ENCODE measurements around the gene IL27RA.
A peak's percentile ranks its signal among the peaks of the same experiment; 100 is the strongest.

IL27RA gene

DNA sequence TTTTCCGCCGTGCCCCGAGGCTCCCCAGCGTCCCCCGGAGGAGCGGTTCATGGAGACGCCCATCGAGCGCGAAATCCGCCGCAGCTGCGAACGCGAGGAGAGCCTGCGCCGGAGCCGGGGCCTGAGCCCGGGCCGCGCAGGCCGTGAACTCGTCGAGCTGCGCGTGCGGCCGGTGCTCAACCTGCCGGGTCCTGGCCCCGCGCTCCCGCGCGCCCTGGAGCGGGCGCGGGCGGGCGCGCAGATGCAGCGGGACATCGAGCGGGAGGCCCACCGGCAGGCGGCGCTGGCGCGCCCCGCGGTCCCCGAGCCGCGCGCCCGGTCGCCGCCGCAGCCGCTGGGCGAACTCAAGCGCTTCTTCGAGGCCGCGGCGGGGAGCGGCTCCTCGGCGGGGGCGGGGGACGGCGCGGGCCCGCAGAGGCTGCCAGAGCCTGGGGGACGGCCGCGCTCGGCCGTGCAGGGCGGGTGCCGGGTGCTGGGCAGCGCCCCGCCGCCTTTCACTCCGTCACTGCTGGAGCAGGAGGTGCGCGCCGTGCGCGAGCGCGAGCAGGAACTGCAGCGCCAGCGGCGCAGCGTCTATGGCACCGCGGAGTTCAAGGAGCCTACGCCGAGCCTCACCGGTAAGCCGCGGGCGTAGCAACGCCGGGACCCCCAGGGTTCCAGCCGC lies 41.8 kb downstream of the IL27RA start (continued):
- no peak for TF ChIP-seq ZBTB11 (tag by site-specific recombination; conservative IDR thresholded peaks at IDR 0.05; ENCODE audit: low read depth)
- no peak for TF ChIP-seq ZNF248 (tag by site-specific recombination; IDR thresholded peaks at IDR 0.05)
- TF ChIP-seq ZNF132 (tag by site-specific recombination; IDR thresholded peaks at IDR 0.05; ENCODE audit: borderline replicate concordance): no peak
- no peak for TF ChIP-seq ZSCAN5A (tag by site-specific recombination; IDR thresholded peaks at IDR 0.05)
- TF ChIP-seq ZNF394 (tag by site-specific recombination; IDR thresholded peaks at IDR 0.05; ENCODE audit: borderline replicate concordance): no peak
- no peak for TF ChIP-seq PRDM1 (tag by site-specific recombination; IDR thresholded peaks at IDR 0.05)
- TF ChIP-seq ZNF157 (tag by site-specific recombination; IDR thresholded peaks at IDR 0.05): no peak
- TF ChIP-seq OVOL3 (tag by site-specific recombination; IDR thresholded peaks at IDR 0.05): no peak
- TF ChIP-seq, protein P1, sequence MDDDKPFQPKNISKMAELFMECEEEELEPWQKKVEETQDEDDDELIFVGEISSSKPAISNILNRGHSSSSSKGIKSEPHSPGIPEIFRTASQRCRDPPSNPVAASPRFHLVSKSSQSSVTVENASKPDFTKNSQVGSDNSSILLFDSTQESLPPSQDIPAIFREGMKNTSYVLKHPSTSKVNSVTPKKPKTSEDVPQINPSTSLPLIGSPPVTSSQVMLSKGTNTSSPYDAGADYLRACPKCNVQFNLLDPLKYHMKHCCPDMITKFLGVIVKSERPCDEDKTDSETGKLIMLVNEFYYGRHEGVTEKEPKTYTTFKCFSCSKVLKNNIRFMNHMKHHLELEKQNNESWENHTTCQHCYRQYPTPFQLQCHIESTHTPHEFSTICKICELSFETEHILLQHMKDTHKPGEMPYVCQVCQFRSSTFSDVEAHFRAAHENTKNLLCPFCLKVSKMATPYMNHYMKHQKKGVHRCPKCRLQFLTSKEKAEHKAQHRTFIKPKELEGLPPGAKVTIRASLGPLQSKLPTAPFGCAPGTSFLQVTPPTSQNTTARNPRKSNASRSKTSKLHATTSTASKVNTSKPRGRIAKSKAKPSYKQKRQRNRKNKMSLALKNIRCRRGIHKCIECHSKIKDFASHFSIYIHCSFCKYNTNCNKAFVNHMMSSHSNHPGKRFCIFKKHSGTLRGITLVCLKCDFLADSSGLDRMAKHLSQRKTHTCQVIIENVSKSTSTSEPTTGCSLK (tag by site-specific recombination; IDR thresholded peaks at IDR 0.05): no peak
- TF ChIP-seq YY1 (tag by site-specific recombination; IDR thresholded peaks at IDR 0.05): no peak
- TF ChIP-seq YY2 (tag by site-specific recombination; IDR thresholded peaks at IDR 0.05): no peak; the same call in 1 of the 2 replicates
- TF ChIP-seq ZIC2 (tag by site-specific recombination; IDR thresholded peaks at IDR 0.05): peak; percentile 31; the same call in 1 of the 2 replicates
- TF ChIP-seq ZNF558 (tag by site-specific recombination; IDR thresholded peaks at IDR 0.05): no peak
- TF ChIP-seq ZNF302 (tag by site-specific recombination; IDR thresholded peaks at IDR 0.05; ENCODE audit: low read depth): no peak
- TF ChIP-seq, protein P2, sequence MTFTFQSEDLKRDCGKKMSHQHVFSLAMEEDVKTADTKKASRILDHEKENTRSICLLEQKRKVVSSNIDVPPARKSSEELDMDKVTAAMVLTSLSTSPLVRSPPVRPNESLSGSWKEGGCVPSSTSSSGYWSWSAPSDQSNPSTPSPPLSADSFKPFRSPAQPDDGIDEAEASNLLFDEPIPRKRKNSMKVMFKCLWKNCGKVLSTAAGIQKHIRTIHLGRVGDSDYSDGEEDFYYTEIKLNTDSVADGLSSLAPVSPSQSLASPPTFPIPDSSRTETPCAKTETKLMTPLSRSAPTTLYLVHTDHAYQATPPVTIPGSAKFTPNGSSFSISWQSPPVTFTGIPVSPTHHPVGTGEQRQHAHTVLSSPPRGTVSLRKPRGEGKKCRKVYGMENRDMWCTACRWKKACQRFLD (tag by site-specific recombination; IDR thresholded peaks at IDR 0.05): no peak
- TF ChIP-seq, protein P3, sequence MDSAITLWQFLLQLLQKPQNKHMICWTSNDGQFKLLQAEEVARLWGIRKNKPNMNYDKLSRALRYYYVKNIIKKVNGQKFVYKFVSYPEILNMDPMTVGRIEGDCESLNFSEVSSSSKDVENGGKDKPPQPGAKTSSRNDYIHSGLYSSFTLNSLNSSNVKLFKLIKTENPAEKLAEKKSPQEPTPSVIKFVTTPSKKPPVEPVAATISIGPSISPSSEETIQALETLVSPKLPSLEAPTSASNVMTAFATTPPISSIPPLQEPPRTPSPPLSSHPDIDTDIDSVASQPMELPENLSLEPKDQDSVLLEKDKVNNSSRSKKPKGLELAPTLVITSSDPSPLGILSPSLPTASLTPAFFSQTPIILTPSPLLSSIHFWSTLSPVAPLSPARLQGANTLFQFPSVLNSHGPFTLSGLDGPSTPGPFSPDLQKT (IDR thresholded peaks at IDR 0.05; ENCODE audit: borderline replicate concordance, low read depth, low read length): no peak
- TF ChIP-seq, protein P4, sequence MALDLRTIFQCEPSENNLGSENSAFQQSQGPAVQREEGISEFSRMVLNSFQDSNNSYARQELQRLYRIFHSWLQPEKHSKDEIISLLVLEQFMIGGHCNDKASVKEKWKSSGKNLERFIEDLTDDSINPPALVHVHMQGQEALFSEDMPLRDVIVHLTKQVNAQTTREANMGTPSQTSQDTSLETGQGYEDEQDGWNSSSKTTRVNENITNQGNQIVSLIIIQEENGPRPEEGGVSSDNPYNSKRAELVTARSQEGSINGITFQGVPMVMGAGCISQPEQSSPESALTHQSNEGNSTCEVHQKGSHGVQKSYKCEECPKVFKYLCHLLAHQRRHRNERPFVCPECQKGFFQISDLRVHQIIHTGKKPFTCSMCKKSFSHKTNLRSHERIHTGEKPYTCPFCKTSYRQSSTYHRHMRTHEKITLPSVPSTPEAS (tag by site-specific recombination; IDR thresholded peaks at IDR 0.05): no peak
- TF ChIP-seq HOXC10 (CRISPR knock-in tag; IDR thresholded peaks at IDR 0.05): peak; percentile 89; the same call in 1 of the 2 replicates
- TF ChIP-seq, protein P5, sequence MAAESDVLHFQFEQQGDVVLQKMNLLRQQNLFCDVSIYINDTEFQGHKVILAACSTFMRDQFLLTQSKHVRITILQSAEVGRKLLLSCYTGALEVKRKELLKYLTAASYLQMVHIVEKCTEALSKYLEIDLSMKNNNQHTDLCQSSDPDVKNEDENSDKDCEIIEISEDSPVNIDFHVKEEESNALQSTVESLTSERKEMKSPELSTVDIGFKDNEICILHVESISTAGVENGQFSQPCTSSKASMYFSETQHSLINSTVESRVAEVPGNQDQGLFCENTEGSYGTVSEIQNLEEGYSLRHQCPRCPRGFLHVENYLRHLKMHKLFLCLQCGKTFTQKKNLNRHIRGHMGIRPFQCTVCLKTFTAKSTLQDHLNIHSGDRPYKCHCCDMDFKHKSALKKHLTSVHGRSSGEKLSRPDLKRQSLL (tag by site-specific recombination; IDR thresholded peaks at IDR 0.05): no peak; the same call in none of the 2 replicates
- TF ChIP-seq ZNF621 (tag by site-specific recombination; IDR thresholded peaks at IDR 0.05): no peak
- no peak for TF ChIP-seq ZNF223 (tag by site-specific recombination; IDR thresholded peaks at IDR 0.05)
- TF ChIP-seq, protein P6, sequence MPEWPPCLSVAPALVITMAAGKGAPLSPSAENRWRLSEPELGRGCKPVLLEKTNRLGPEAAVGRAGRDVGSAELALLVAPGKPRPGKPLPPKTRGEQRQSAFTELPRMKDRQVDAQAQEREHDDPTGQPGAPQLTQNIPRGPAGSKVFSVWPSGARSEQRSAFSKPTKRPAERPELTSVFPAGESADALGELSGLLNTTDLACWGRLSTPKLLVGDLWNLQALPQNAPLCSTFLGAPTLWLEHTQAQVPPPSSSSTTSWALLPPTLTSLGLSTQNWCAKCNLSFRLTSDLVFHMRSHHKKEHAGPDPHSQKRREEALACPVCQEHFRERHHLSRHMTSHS (tag by site-specific recombination; IDR thresholded peaks at IDR 0.05): no peak
- TF ChIP-seq ZNF23 (tag by site-specific recombination; IDR thresholded peaks at IDR 0.05; ENCODE audit: borderline replicate concordance): no peak
- TF ChIP-seq ZFP69B (tag by site-specific recombination; IDR thresholded peaks at IDR 0.05): no peak
- TF ChIP-seq WT1 (tag by site-specific recombination; IDR thresholded peaks at IDR 0.05): no peak
- TF ChIP-seq ZFHX2 (tag by site-specific recombination; conservative IDR thresholded peaks at IDR 0.05): no peak; the same call in 1 of the 2 replicates
- TF ChIP-seq ZNF24 (tag by site-specific recombination; IDR thresholded peaks at IDR 0.05): no peak
- no peak for TF ChIP-seq ZNF670 (tag by site-specific recombination; IDR thresholded peaks at IDR 0.05; ENCODE audit: low read depth)

Measured in HEK293 (cell line).